GM21423 (cell line): Measurements from ENCODE around the gene KCNQ4.

ENCODE experiments used
- ATAC-seq: cut with Tn5 transposase; IDR thresholded peaks from one replicate; pipeline ENCODE4 v1.9.1; 2021; ENCODE audit warnings: mild to moderate bottlenecking, moderate library complexity; ENCODE audit not compliant: unreplicated experiment

KCNQ4 gene

DNA sequence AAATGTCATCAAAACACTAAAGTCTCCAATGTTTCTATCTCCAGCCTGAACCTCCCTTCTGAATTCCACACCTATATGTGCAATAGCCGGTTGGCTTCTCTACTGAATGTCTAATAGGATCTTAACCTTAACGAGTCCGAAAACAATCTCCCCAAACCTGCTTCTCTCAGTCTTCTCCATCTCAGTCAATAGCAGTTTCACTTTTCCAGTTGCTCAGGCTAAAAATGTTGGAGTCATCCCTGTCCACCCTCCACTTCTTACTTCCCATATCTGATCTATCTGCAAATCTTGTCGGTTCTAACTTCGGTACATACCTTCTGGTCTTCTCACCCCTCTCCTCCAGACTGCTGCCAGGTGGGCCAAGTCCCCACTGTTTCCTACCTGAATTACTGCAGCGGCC lies 104.1 kb downstream of the KCNQ4 start:
- no peak for ATAC-seq
